PFSK-1 (cell line): Measurements from ENCODE around the gene CAPN3.

ENCODE experiments used
- POLR2AphosphoS5 ChIP-seq: IDR thresholded peaks from 2 replicates; pipeline ENCODE4 v1.6.1; 2012; ENCODE audit warnings: low read depth, mild to moderate bottlenecking, control low read depth, low read length, moderate library complexity
- SIN3A ChIP-seq: IDR thresholded peaks from 2 replicates; pipeline ENCODE4 v1.6.1; 2012; ENCODE audit warnings: mild to moderate bottlenecking, low read length, moderate library complexity, borderline replicate concordance; ENCODE audit not compliant: insufficient read depth
- TAF1 ChIP-seq: IDR thresholded peaks from 2 replicates; pipeline ENCODE4 v1.6.1; 2012; ENCODE audit warnings: low read length, control low read depth, borderline replicate concordance; ENCODE audit not compliant: insufficient read depth
- TF ChIP-seq, protein P1 (sequence below), 2 experiments: IDR thresholded peaks; 2 replicates each; pipeline versions ENCODE4 v1.6.1 to v1.8.0; 2011 to 2012; ENCODE audit warnings: low read depth in 2 of 2, low read length in 2 of 2, control low read depth in 1 of 2, inconsistent platforms in 1 of 2, mild to moderate bottlenecking in 1 of 2, moderate library complexity in 1 of 2; ENCODE audit not compliant: insufficient read depth in 1 of 2

GRCh38 chr15:42358141-42358540, 1.2 kb upstream of the CAPN3 start:
- no peak for TF ChIP-seq POLR2AphosphoS5
- no peak for TF ChIP-seq SIN3A
- TF ChIP-seq, protein P1, sequence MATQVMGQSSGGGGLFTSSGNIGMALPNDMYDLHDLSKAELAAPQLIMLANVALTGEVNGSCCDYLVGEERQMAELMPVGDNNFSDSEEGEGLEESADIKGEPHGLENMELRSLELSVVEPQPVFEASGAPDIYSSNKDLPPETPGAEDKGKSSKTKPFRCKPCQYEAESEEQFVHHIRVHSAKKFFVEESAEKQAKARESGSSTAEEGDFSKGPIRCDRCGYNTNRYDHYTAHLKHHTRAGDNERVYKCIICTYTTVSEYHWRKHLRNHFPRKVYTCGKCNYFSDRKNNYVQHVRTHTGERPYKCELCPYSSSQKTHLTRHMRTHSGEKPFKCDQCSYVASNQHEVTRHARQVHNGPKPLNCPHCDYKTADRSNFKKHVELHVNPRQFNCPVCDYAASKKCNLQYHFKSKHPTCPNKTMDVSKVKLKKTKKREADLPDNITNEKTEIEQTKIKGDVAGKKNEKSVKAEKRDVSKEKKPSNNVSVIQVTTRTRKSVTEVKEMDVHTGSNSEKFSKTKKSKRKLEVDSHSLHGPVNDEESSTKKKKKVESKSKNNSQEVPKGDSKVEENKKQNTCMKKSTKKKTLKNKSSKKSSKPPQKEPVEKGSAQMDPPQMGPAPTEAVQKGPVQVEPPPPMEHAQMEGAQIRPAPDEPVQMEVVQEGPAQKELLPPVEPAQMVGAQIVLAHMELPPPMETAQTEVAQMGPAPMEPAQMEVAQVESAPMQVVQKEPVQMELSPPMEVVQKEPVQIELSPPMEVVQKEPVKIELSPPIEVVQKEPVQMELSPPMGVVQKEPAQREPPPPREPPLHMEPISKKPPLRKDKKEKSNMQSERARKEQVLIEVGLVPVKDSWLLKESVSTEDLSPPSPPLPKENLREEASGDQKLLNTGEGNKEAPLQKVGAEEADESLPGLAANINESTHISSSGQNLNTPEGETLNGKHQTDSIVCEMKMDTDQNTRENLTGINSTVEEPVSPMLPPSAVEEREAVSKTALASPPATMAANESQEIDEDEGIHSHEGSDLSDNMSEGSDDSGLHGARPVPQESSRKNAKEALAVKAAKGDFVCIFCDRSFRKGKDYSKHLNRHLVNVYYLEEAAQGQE (IDR thresholded peaks at IDR 0.05; ENCODE audit: insufficient read depth in 1 of 2, low read depth in 2 of 2, low read length in 2 of 2), result no peak
- no peak for TF ChIP-seq TAF1
